Measurements from ENCODE around the gene LMX1B.

- TF ChIP-seq CTCF (IDR thresholded peaks at IDR 0.05) (no peak), ZNF138 (CRISPR knock-in tag; conservative IDR thresholded peaks at IDR 0.05) (no peak), CREM (CRISPR knock-in tag; IDR thresholded peaks at IDR 0.05) (no peak)
These were observed 81.5 kb downstream of the LMX1B start for GRCh38 chr9:126695186-126695585.

Measured in WTC11 (cell line).